Measurements from ENCODE around the gene PTGES2. TPM values are rescaled to one million over a fixed set of nuclear protein-coding genes. Genes with fewer than 3 reads are reported as not detected.

PTGES2 gene
- total and polyA plus RNA-seq, 2 of the 13 experiments (the other 11 are each of a cell fraction or from before 2014, with no cell fraction given), result 63.7 to 79.8 TPM

- TF ChIP-seq ZNF180 (CRISPR knock-in tag; IDR thresholded peaks at IDR 0.05; ENCODE audit: borderline replicate concordance, low read depth), result no peak
- no peak for TF ChIP-seq RORA (CRISPR knock-in tag; IDR thresholded peaks at IDR 0.05)
- TF ChIP-seq ZEB1 (IDR thresholded peaks at IDR 0.05; ENCODE audit: insufficient replicate concordance, low read depth), result no peak
- TF ChIP-seq KAT7 (CRISPR knock-in tag; IDR thresholded peaks at IDR 0.05; ENCODE audit: borderline replicate concordance), result peak; percentile 70; the same call in 1 of the 2 replicates
- TF ChIP-seq ZFP82 (CRISPR knock-in tag; IDR thresholded peaks at IDR 0.05; ENCODE audit: borderline replicate concordance), result 0 out of 2 replicates have a peak, but pooled peaks have one; percentile 62
- TF ChIP-seq ZNF274 (CRISPR knock-in tag; IDR thresholded peaks at IDR 0.05), result no peak
- TF ChIP-seq, protein P1, sequence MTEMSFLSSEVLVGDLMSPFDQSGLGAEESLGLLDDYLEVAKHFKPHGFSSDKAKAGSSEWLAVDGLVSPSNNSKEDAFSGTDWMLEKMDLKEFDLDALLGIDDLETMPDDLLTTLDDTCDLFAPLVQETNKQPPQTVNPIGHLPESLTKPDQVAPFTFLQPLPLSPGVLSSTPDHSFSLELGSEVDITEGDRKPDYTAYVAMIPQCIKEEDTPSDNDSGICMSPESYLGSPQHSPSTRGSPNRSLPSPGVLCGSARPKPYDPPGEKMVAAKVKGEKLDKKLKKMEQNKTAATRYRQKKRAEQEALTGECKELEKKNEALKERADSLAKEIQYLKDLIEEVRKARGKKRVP (CRISPR knock-in tag; IDR thresholded peaks at IDR 0.05), result peak in 1 of 2 experiments; percentile 53; a peak in 2 of 4 replicates
- no peak for TF ChIP-seq ZNF709 (CRISPR knock-in tag; IDR thresholded peaks at IDR 0.05)
- 0 out of 2 replicates have a peak, but pooled peaks have one; percentile 17 for TF ChIP-seq ZBTB7A (CRISPR knock-in tag; IDR thresholded peaks at IDR 0.05)
- peak; percentile 70 for TF ChIP-seq RBFOX2 (IDR thresholded peaks at IDR 0.05; ENCODE audit: low read depth, low read length)
- TF ChIP-seq EP300 (IDR thresholded peaks at IDR 0.05; ENCODE audit: low read depth in 2 of 2, low read length in 2 of 2), result no peak
- no peak for TF ChIP-seq EP300 (CRISPR knock-in tag; IDR thresholded peaks at IDR 0.05; ENCODE audit: borderline replicate concordance)
- no peak for TF ChIP-seq HMGA1 (CRISPR knock-in tag; conservative IDR thresholded peaks at IDR 0.05)
- TF ChIP-seq HDAC2 (CRISPR knock-in tag; IDR thresholded peaks at IDR 0.05), result no peak; the same call in 1 of the 2 replicates
- TF ChIP-seq NFYC (CRISPR knock-in tag; IDR thresholded peaks at IDR 0.05), result no peak
- no peak; the same call in 1 of the 2 replicates for TF ChIP-seq UBTF (CRISPR knock-in tag; IDR thresholded peaks at IDR 0.05)
- TF ChIP-seq, protein P2, sequence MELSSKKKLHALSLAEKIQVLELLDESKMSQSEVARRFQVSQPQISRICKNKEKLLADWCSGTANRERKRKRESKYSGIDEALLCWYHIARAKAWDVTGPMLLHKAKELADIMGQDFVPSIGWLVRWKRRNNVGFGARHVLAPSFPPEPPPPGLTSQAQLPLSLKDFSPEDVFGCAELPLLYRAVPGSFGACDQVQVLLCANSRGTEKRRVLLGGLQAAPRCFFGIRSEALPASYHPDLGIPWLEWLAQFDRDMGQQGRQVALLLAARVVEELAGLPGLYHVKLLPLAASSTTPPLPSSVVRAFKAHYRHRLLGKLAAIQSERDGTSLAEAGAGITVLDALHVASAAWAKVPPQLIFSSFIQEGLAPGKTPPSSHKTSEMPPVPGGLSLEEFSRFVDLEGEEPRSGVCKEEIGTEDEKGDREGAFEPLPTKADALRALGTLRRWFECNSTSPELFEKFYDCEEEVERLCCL (CRISPR knock-in tag; IDR thresholded peaks at IDR 0.05; ENCODE audit: borderline replicate concordance), result 0 out of 2 replicates have a peak, but pooled peaks have one; percentile 16
- peak; percentile 67 for TF ChIP-seq IKZF4 (CRISPR knock-in tag; IDR thresholded peaks at IDR 0.05; ENCODE audit: borderline replicate concordance, low read depth, not compliant biosample characterization)
- TF ChIP-seq ZNF557 (CRISPR knock-in tag; IDR thresholded peaks at IDR 0.05), result 0 out of 2 replicates have a peak, but pooled peaks have one; percentile 20
- TF ChIP-seq CENPT (CRISPR knock-in tag; IDR thresholded peaks at IDR 0.05; ENCODE audit: low read depth), result no peak
- no peak for TF ChIP-seq TERF1 (CRISPR knock-in tag; IDR thresholded peaks at IDR 0.05)
- TF ChIP-seq HOXD1 (CRISPR knock-in tag; IDR thresholded peaks at IDR 0.05), result 0 out of 2 replicates have a peak, but pooled peaks have one; percentile 27
- TF ChIP-seq ZSCAN25 (CRISPR knock-in tag; IDR thresholded peaks at IDR 0.05), result 0 out of 2 replicates have a peak, but pooled peaks have one; percentile 24
- no peak for TF ChIP-seq CEBPG (CRISPR knock-in tag; IDR thresholded peaks at IDR 0.05)
Observed at GRCh38 chr9:128127990-128128835, 684 bp upstream of the PTGES2 start (continued).
